NCI-H82 treated with DMSO at 0.1 percent for 48 hours (cell line): Measurements from ENCODE around the gene SEPTIN5.
"Not testable (repeated sequence)": the region's sequence is repeated elsewhere in the genome, so short reads cannot be mapped to it uniquely, and the experiment has no call there.

ENCODE experiments used
- DNase-seq: peaks from one replicate; lab custom pipeline; 2025; ENCODE audit not compliant: unreplicated experiment; lab: John Stamatoyannopoulos, UW

SEPTIN5 gene

DNA sequence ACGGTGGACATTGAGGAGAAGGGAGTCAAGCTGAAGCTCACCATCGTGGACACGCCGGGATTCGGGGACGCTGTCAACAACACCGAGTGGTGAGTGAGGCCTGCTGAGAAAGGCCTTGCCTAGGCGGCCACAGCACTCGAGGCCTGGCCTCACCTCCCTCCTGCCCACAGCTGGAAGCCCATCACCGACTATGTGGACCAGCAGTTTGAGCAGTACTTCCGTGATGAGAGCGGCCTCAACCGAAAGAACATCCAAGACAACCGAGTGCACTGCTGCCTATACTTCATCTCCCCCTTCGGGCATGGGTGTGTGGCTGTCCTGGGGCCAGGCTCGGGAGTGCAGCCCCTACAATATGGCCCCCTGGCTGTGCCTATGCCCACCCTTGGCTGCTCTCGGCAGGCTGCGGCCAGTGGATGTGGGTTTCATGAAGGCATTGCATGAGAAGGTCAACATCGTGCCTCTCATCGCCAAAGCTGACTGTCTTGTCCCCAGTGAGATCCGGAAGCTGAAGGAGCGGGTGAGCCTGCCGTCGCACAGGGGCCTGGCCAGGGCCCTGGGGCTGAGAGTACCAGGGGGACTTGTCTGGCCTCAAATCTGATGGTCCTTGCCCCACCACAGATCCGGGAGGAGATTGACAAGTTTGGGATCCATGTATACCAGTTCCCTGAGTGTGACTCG lies 6.0 kb downstream of the SEPTIN5 start:
- DNase-seq, result no peak

DNA sequence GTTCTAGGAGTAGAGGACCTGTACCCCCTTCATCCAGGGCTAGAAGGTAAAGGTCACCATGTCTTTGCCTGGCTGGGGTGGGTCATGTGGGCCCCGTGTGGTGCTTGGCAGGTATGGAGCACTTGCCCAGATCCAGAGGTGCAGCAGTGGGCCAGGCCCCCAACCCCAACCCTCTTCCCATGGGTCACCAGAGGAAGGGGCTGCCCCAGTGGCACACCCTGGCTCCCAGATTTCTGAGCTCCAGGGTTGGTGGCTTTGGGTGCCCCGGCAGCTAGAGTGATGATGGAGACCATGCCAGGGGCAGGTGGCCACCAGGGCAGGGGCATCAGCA lies 6.7 kb downstream of the SEPTIN5 start:
- no peak for DNase-seq

DNA sequence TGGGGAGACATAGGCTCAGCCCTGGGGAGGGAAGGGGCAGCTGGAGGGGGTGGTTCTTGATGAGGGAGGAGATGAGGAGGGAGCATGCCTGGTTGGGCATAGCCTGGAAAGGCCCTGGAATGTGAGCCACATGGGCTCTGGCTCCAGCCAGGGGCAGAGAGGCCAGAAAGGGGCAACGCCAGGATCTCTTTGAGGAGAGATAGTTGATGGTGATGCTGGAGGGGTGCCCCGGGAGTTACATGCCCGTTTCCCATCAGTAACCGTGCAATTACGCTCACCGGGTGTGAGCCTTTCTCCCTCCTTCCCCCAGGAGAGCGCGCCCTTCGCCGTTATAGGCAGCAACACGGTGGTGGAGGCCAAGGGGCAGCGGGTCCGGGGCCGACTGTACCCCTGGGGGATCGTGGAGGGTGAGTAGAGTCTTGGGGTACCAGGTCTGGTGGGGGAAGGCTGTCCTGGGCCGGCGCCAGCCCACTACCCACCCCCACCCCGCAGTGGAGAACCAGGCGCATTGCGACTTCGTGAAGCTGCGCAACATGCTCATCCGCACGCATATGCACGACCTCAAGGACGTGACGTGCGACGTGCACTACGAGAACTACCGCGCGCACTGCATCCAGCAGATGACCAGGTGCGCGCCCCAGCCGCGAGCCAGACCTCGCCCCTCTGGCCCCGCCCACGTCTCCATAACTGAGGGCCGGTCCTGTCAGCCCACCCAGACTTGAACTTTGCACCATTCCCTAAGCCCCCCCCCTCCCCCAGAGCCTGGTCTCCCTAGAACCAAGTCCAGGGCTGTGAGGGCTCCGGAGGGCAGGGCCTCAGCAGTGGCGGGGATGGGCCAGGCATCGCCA lies 7.3 kb downstream of the SEPTIN5 start:
- no peak for DNase-seq

DNA sequence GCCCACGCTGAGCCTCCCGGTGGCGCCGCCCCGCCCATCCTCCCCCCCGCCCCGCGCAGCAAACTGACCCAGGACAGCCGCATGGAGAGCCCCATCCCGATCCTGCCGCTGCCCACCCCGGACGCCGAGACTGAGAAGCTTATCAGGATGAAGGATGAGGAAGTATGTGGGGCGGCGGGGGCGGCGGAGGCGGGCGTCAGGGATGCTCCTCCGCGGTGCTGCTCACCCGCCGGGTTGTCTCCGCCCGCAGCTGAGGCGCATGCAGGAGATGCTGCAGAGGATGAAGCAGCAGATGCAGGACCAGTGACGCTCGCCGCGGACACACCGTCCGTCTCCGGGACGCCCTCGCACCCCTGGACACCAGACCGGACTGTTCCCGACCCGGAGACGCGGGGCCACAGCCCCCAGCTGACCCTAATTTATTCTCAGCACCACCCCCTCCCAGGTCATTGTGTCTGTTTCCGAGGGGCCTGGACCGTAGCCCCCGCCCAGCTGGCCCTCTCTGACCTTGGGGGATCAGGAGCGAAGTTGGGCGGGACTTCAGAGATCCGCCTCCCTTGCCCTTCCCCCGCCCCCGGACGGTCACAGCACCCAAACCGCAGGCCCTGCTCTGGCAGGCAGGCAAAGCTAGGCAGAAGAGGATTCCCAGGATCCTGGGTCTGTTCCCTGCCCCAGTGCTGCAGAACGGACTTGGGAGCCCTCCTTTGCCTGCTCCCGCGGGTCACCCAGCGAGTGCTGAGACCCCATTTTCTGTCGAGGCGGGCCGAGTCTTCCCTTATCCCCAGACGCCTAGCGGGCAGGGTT lies 8.1 kb downstream of the SEPTIN5 start:
- DNase-seq, result no peak

DNA sequence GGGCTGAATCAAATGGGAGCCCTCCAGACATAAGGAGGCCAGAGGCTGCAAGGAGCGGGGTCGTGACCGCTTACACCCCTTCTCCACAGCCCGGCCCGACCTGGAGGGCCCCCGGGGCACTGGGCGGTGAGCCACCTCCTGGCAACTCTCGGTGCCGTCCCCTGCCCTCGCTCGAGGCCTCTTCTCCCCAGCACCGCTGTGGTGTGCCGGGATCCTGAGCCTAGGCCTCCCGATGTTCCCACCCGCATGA lies 8.6 kb downstream of the SEPTIN5 start:
- DNase-seq, result no peak

DNA sequence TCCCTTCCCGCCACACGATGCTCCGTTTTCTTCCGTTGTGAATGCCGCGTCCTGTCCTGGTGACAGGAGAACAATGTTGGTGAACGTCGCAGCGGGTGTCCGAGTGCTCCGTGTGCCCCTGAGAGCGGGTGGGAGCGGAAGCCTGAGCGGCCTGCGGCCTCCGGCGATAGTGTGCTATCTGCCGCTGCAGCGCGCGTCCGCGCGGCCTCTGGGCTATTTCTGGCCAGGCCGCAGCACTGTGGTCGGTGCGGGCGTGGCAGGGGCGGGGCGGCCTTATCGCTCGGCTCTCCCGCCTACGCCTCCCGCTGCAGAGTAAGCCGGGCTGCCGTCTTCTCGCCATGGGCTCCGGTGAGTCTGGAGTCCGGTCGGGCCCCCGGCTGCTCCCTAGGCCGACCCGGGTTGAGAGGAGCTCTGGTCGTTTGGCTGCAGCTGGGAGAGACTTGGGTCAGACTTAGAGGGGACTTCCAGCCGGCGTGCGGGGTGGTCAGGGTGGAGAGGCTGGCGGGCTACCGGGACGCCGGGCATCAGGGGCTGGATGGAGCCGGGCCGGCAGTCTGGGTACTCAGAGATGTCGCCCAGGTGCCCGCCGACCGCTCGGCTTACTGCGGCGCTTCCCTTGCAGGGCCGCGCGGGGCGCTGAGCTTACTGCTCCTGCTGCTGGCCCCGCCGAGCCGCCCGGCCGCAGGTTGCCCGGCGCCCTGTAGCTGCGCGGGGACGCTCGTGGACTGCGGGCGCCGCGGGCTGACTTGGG lies 9.1 kb downstream of the SEPTIN5 start, which contains the start of gene GP1BB:
TSS of gene GP1BB (plus strand) at position 308 of the 751 bp plus-strand sequence. CDS start at position 339, 31 bp downstream.
- no peak for DNase-seq

DNA sequence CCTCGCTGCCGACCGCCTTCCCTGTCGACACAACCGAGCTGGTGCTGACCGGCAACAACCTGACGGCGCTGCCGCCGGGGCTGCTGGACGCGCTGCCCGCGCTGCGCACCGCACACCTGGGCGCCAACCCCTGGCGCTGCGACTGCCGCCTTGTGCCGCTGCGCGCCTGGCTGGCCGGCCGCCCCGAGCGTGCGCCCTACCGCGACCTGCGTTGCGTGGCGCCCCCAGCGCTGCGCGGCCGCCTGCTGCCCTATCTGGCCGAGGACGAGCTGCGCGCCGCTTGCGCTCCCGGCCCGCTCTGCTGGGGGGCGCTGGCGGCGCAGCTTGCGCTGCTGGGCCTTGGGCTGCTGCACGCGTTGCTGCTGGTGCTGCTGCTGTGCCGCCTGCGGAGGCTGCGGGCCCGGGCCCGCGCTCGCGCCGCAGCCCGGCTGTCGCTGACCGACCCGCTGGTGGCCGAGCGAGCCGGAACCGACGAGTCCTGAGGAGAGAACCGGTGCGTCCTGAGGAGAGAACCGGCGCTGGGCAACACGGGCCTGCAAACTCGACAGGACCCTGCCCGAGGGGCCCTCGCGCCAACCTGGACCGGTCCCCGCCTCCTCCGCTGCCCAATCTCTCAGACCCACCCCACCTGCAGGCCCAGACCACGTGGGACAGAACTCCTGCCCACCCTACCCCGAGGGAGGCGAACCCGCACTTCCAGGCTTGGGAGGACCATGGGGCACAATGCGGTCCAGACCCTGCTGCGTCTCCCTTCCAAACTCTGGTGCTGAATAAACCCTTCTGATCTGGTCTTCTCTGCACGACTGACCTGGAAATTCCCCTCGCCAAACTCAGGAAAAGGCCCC lies 9.9 kb downstream of the SEPTIN5 start:
- no peak for DNase-seq

DNA sequence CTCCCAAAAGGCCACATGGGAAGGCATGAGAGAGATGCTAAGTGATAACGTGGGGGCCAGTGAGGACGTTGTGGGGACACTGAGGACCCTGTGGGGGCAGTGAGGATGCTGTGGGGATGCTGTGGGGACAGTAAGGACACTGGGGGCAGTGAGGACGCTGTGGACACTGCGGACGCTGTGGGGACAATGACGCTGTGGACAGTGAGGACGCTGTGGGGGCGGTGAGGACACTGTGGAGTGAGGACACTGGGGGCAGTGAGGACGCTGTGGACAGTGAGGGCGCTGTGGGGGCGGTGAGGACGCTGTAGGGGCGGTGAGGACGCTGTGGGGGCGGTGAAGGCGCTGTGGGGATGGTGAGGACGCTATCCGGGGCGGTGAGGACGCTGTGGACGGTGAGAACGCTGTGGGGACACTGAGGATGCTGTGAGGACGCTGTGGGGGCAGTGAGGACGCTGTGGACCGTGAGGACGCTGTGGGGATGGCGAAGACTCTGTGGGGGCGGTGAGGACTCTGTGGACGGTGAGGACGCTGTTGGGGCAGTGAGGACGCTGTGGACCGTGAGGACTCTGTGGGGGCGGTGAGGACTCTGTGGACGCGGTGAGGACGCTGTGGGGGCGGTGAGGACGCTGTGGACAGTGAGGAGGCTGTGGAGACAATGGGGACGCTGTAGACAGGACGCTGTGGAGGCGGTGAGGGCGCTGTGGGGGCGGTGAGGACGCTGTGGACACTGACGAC lies 10.8 kb downstream of the SEPTIN5 start:
- no peak for DNase-seq

DNA sequence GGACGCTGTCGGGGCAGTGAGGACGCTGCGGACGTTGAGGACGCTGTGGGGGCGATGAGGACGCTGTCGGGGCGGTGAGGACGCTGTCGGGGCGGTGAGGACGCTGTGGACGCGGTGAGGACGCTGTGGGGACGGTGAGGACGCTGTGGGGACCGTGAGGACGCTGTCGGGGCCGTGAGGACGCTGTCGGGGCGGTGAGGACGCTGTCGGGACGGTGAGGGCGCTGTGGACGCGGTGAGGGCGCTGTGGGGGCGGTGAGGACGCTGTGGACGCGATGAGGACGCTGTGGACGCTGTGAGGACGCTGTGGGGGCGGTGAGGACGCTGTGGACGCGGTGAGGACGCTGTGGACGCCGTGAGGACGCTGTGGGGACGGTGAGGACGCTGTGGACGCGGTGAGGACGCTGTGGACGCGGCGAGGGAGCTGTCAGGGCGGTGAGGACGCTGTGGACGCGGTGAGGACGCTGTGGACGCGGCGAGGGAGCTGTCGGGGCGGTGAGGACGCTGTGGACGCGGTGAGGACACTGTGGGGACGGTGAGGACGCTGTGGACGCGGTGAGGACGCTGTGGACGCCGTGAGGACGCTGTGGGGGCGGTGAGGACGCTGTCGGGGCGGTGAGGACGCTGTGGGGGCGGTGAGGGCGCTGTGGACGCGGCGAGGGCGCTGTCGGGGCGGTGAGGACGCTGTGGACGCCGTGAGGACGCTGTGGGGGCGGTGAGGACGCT lies 11.9 kb downstream of the SEPTIN5 start:
- DNase-seq, result not testable (repeated sequence)

DNA sequence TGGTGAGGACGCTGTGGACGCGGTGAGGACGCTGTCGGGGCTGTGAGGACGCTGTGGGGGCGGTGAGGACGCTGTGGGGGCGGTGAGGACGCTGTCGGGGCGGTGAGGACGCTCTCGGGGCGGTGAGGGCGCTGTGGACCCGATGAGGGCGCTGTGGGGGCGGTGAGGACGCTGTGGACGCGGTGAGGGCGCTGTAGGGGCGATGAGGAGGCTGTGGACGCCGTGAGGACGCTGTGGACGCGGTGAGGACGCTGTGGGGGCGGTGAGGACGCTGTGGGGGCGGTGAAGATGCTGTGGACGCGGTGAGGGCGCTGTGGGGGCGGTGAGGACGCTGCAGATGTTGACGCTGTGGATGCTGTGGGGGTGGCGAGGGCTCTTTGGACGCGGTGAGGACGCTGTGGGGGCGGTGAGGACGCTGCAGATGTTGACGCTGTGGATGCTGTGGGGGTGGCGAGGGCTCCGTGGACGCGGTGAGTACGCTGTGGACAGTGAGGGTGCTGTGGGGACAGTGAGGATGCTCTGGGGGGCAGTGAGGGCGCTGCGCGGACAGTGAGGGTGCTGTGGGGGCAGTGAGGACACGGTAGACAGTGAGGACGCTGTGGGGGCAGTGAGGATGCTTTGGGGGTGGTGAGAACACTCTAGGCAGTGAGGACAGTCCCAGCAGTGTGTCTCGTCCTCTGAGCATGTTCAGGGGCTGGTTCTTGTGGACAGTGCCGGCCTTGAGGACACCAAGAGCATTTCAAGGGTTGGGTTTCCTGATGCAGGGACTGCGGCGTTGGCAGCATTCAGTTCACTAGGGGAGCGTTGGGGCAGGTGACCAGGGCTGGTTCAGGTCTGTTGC lies 13.2 kb downstream of the SEPTIN5 start:
- no peak for DNase-seq

DNA sequence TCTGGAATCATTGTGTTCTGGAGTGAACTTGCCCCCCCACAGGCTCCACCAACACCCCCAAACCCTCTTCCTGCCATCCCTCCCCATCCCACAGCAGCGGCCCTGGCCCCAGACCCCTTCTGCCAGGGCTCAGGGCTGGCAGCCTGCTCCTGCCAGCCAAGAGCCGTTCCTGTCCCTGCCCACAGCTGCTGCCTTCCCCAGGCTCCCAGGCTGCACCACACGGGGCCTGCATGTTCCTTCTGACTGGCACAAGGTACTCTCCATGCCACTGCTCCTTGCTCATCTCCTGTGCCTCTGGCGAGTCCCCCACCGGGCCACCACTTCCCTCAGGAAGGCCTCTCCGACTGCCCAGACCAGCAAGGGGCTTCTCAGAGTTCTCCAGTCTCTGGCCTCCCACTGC lies 14.0 kb downstream of the SEPTIN5 start:
- no peak for DNase-seq

DNA sequence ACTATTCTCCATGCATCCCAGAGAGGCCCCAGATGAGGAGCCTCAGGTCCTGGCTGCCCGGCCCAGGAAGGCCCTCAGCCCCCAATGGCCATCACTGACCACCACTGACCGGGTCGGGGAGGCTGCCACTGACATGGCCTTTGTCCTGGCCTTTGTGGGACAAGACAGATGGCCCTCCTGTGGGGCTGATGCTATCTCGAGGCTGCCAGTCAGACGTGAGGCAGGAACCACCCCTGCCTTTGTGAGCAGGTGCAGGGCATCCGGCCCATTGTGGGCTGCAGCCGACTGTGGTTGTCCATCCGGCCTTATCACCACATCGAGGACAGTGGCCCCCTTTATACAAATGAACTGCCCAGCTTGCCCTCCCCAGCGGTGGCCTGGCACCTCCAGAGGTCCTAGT lies 14.5 kb downstream of the SEPTIN5 start:
- no peak for DNase-seq

DNA sequence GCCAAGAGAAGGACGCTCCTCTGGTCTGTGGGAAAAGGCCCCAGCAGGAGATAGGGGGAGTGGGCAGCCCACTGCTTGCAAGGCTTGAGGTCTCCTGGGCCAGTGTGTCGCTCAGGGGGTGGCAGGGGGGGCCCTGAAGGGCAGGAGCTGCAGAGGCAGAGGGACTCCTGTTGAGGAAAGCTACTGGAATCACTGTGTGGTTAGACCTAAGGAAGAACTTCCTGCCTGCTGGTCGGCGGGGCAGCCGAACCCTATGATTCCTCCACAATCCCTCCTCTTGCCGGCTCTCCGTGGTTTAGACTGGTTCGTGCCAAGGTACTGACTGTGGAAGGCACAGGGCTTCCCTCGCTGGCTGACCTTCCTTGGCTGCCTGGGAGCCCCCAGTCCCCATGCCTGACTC lies 15.2 kb downstream of the SEPTIN5 start:
- no peak for DNase-seq

DNA sequence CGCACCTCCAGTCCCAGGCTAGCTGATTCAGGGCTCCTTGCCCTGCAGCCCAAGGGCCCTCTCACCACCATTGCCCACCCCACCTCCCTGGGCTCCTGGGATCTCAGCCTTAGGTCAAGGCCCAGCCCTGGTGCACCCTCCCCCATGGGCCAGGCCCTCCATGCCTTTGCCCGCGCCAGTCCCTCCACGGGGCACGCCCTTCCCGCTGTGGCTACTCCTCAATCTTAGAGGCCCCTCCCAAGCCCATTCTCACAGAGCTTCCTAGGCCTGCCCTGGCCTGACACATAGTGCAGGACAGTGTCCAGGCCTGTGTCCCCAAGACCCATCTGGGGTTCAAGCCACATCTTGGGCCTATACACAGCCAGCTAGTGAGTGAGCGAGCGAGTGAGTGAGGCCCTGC lies 15.9 kb downstream of the SEPTIN5 start:
- DNase-seq, result no peak

DNA sequence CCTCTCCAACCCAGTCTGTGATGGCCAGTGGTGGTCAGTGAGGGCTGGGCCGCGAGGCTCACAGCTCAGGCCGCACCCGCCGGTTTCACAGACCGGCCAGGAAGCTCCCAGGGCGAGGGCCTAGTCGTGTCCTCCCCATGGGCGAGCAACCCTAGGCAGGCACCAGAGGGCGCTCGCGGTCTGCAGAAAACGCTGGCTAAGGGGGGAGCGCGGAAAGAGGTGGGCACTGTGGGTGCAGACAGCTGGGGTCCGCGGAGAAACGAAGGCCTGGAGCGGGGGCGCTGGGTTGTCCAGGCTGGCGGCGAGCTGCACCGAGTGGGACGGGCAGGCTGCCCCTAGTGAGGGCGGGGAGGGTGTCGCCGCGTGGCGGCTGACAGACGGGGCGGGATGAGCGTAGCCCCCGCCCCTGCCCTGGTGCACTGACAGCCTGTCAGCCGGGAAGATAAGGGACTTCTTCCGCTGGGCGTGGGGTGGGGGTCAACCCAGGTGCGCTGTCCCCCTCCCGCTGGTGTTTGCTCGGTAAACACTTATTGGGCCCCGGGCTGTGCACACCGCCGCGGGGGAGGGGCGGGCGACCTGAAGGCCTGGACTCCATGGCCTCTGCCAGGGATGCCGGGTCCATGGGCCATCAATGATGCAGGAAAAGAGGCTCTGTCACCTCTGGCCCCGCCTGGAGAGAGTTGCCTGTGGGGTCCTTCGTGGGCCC lies 16.5 kb downstream of the SEPTIN5 start:
- DNase-seq, result peak; percentile 23

DNA sequence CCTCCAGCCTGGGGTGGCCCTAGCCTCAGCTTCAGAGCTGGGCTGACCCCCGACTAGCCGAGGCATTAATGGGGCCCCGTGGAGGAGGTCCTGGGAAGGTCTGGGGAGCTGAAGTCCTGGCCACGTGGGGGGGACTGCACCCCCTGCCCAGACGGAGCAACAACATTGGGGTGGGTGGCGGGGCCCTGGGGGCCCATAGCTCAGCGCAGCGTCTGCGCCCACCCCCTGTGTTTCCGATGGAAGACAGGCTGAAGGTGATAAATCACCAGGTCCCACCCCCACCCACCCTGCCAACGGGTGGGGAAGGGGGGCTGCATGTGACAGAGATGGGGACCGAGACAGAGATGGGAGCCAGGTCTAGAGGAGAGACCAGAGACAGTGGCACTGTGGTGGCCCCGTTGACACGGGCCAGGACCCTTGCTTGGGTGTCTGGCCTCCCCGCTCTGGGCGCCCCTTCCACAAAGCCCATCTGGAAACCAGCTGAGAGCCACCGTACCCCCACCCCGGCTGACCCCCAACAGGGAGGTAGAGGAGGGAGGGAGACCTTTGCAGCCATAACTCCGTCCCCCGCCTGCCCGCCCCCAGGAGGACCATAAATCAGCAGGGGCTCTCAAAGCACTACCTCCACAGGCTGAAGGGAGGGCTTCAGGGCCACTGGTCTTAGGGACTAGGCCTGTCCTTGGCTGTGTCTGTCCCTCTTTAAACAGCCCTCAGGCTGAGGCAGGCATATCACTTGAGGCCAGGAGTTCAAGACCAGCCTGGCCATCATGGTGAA lies 17.2 kb downstream of the SEPTIN5 start:
- no peak for DNase-seq
